AG09309 (cell line): Measurements from ENCODE around the gene CILP2.

Experiments
- DNase-seq: peaks from one replicate; pipeline ENCODE4 v3.0.0-alpha.2; 2010; ENCODE audit warnings: low read depth
- H3K4me3 ChIP-seq: 2 replicates; pipeline ENCODE4 v1.5.1; 2011; ENCODE audit warnings: mild to moderate bottlenecking, low read depth, low read length, moderate library complexity; ENCODE audit not compliant: control insufficient read depth
- TF ChIP-seq, protein P1 (sequence below): IDR thresholded peaks from 2 replicates; pipeline ENCODE4 v1.5.1; 2011; ENCODE audit warnings: mild to moderate bottlenecking, low read depth, low read length, inconsistent platforms; ENCODE audit not compliant: insufficient read depth, control insufficient read depth; ENCODE audit errors: missing control alignments

Gene CILP2

DNA sequence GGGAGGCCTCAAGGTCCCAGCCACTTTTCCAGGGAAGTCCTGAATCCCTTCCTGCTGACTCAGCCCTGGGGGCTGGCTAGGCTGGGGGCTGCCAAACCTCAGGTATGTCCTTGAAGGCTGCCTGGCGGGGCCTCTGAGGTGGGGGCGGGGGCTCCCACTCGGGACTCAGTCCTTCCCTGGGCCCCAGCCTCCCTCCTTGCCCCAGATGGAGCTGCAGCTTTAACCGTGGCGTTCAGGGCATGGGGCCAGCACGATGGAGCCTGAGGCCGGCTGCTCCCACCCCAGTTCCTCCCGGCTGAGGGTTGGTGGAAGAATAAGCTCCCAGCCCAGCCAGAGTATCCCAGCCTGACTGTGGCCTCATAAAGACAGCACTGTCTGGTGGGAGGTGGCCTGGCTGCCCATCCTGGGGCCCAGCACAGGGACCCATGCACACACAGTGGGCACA, 12.4 kb downstream of the CILP2 start:
- TF ChIP-seq, protein P1, sequence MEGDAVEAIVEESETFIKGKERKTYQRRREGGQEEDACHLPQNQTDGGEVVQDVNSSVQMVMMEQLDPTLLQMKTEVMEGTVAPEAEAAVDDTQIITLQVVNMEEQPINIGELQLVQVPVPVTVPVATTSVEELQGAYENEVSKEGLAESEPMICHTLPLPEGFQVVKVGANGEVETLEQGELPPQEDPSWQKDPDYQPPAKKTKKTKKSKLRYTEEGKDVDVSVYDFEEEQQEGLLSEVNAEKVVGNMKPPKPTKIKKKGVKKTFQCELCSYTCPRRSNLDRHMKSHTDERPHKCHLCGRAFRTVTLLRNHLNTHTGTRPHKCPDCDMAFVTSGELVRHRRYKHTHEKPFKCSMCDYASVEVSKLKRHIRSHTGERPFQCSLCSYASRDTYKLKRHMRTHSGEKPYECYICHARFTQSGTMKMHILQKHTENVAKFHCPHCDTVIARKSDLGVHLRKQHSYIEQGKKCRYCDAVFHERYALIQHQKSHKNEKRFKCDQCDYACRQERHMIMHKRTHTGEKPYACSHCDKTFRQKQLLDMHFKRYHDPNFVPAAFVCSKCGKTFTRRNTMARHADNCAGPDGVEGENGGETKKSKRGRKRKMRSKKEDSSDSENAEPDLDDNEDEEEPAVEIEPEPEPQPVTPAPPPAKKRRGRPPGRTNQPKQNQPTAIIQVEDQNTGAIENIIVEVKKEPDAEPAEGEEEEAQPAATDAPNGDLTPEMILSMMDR, result no peak
- DNase-seq, result peak; percentile 34
- no peak overlapping the region for H3K4me3 ChIP-seq

GRCh38 chr19:19550972-19551852, 13.1 kb downstream of the CILP2 start:
- no peak for DNase-seq
- H3K4me3 ChIP-seq, result no peak overlapping the region
- TF ChIP-seq, protein P1, result no peak

- H3K4me3 ChIP-seq, result no peak overlapping the region
- no peak for DNase-seq
- TF ChIP-seq, protein P1, result no peak
These were observed 13.8 kb downstream of the CILP2 start for GRCh38 chr19:19551853-19552192.

DNA sequence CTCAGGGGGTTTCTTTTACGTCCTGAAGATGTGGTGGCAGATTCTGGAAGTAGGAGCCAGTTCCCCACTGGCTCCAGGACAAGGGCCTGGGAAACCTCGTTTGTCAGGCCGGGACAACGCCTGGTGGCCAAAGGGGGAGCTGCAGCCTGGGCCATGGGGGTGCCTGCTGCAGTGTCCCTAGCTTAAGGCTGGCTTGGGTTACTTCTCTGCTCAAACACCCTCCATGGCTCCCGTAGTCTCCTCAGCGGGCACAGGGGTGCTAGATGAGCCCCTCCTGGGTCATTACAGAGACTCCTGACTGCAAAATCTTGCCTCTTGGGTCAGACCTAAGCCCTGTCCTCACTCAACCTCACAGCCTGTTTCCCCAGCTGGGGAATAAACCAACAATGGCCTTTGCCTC, 14.7 kb downstream of the CILP2 start:
- no peak for DNase-seq
- TF ChIP-seq, protein P1, result peak; percentile 73
- no peak overlapping the region for H3K4me3 ChIP-seq

GRCh38 chr19:19553670-19554069, 15.6 kb downstream of the CILP2 start:
- TF ChIP-seq, protein P1, result no peak
- no peak for DNase-seq
- no peak overlapping the region for H3K4me3 ChIP-seq

DNA sequence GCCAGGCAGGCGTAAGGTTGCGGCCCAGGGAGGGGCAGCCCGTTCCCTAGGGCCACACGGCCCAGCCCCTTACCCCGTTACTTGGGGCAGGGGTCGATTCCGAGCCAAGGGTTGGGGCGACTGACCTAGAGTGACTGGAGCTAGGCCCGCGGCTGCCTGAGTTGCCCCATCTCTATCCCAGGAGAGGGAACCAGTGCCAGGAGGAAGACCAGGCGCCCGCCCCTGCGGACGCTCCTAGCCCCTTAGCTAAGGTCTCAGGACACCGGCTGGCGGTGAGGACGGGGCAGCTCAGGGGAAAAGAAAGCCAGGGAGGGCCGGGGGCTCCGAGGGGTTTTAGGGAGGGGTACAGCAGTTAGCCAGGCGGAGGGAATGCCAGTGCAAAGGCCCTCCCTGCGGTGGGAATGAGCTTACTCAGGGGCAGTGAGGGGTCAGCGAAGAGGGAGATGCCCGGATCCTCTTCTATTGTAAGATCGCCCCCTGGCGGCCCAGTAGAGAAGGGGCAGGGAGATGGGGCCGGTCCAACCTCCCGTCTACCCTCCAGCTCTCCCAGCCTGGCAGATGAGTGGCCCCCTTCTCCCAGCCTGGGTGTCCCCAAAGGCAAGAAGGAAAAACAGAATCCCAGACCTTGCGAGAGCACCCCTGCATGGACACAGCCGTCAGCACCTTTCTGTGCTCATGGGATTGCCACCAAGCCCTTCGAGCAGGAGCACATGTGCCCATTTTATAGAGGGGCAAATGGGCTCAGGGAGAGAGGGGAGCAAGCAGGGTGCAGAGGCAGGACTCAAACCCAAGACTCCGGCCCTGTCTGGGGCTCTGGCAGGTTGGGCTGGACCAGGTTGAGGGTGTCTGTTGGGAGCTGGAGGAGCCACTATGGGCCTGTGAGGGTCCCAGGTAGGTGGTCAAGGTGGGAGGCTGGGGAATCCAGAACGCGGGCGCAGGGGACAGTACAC, 16.3 kb downstream of the CILP2 start:
- DNase-seq, result no peak
- TF ChIP-seq, protein P1, result peak; percentile 78

More for the DNA sequence above, 16.3 kb downstream of the CILP2 start:
- H3K4me3 ChIP-seq, result no peak overlapping the region
